ENCODE data around the gene PRR12. TPM values are rescaled to one million over a fixed set of nuclear protein-coding genes. Genes with fewer than 3 reads are reported as not detected.

Gene PRR12
- total and polyA plus RNA-seq, 12 donors = 5.2 to 19.2 (median 16.2) TPM

GRCh38 chr19:49583239-49583638, 7.7 kb upstream of the PRR12 start:
- peaks cover 5 to 27% (median 22%) of the 10 kb centered on the region in 9 donors for H3K4me1 ChIP-seq
- H3K27me3 ChIP-seq = no peaks in the 10 kb centered on the region
- no peak overlapping the region for H3K27ac ChIP-seq
- DNase-seq (no peak), ATAC-seq (no peak)
- intact Hi-C loops (cut with DNase I) = loop anchor here in 3 of 10 donors (5.0 to 10.0 kb wide), 3 partner anchors 84 to 94 kb away; partner anchors contain the start of genes PRMT1 (in 2 of the 3), BCL2L12 (in 1 of the 3) and IRF3 (in 1 of the 3)
- WGBS, 2 donors = 48 to 58% methylated on average over 2 of the region's 2 CpGs
- H3K36me3 ChIP-seq = peaks cover 0 to 4% (median 0%) of the 10 kb centered on the region in 9 donors
- no peaks in the 10 kb centered on the region for H3K9me3 ChIP-seq
- H3K4me3 ChIP-seq = no peak overlapping the region
- TF ChIP-seq, protein P1, sequence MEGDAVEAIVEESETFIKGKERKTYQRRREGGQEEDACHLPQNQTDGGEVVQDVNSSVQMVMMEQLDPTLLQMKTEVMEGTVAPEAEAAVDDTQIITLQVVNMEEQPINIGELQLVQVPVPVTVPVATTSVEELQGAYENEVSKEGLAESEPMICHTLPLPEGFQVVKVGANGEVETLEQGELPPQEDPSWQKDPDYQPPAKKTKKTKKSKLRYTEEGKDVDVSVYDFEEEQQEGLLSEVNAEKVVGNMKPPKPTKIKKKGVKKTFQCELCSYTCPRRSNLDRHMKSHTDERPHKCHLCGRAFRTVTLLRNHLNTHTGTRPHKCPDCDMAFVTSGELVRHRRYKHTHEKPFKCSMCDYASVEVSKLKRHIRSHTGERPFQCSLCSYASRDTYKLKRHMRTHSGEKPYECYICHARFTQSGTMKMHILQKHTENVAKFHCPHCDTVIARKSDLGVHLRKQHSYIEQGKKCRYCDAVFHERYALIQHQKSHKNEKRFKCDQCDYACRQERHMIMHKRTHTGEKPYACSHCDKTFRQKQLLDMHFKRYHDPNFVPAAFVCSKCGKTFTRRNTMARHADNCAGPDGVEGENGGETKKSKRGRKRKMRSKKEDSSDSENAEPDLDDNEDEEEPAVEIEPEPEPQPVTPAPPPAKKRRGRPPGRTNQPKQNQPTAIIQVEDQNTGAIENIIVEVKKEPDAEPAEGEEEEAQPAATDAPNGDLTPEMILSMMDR (IDR thresholded peaks at IDR 0.05) = no peak

- no peak overlapping the region for H3K27ac ChIP-seq
- DNase-seq (no peak), ATAC-seq (no peak)
- no peak overlapping the region for H3K4me3 ChIP-seq
- intact Hi-C loops (cut with DNase I) = loop anchor here in 1 of 10 donors (10.0 kb wide), 1 partner anchor 90 kb away; the partner anchor contains the start of gene PRMT1
- H3K9me3 ChIP-seq = no peaks in the 10 kb centered on the region
- H3K4me1 ChIP-seq = peaks cover 0 to 14% (median 6%) of the 10 kb centered on the region in 9 donors
- no peaks in the 10 kb centered on the region for H3K36me3 ChIP-seq
- no peaks in the 10 kb centered on the region for H3K27me3 ChIP-seq
- TF ChIP-seq, protein P1 (IDR thresholded peaks at IDR 0.05) = no peak
- 60% methylated on average over 8 of the region's 8 CpGs for WGBS, 2 donors
These were observed 6.0 kb upstream of the PRR12 start for GRCh38 chr19:49585023-49585422.

- ATAC-seq (no peak), DNase-seq (no peak)
- Histone ChIP-seq H3K4me1 (peaks cover 0 to 17% (median 3%) of the 10 kb centered on the region in 9 donors), H3K27me3 (no peaks in the 10 kb centered on the region), H3K27ac (no peak overlapping the region), H3K36me3 (no peaks in the 10 kb centered on the region), H3K4me3 (no peak overlapping the region), H3K9me3 (no peaks in the 10 kb centered on the region)
- intact Hi-C loops (cut with DNase I) = loop anchor here in 1 of 10 donors (10.0 kb wide), 1 partner anchor 88 kb away; the partner anchor contains the start of gene PRMT1
- TF ChIP-seq, protein P1 (IDR thresholded peaks at IDR 0.05) = no peak
- WGBS, 2 donors = 83 to 87% methylated on average over 8 of the region's 8 CpGs
These were observed 3.8 kb upstream of the PRR12 start for GRCh38 chr19:49587227-49587626.

- Histone ChIP-seq H3K27ac (no peak overlapping the region), H3K4me3 (no peak overlapping the region), H3K27me3 (no peaks in the 10 kb centered on the region), H3K9me3 (no peaks in the 10 kb centered on the region), H3K4me1 (peaks cover 4 to 29% (median 13%) of the 10 kb centered on the region in 9 donors), H3K36me3 (peaks cover 0 to 2% (median 0%) of the 10 kb centered on the region in 9 donors)
- ATAC-seq (no peak), DNase-seq (no peak)
- intact Hi-C loops (cut with DNase I) = loop anchor here in 1 of 10 donors (10.0 kb wide), 1 partner anchor 86 kb away; the partner anchor contains the start of gene PRMT1
- TF ChIP-seq, protein P1 (IDR thresholded peaks at IDR 0.05) = no peak
- 64 to 67% methylated on average over 18 of the region's 18 CpGs for WGBS, 2 donors
These were observed 2.4 kb upstream of the PRR12 start for GRCh38 chr19:49588365-49589122.

Data from heart right ventricle (tissue), 16 donors.